Cerebellar nuclear complex (tissue), 1 donor: ENCODE data around the gene TSKU.

ENCODE experiments used
- DNase-seq, 2 experiments: peaks; one replicate each; lab custom pipeline; 2025; lab: John Stamatoyannopoulos, UW

Gene TSKU

GRCh38 chr11:76783294-76783895 is at the start of gene TSKU:
Gene TSKU (plus strand): TSS chr11:76783356. CDS start chr11:76795617, 12,261 bp downstream.
- no peak for DNase-seq

- DNase-seq = peak; percentile 68 to 82
Observed at GRCh38 chr11:76733906-76734305, 49.2 kb upstream of the TSKU start.

GRCh38 chr11:76734456-76735420 is 48.4 kb upstream of the TSKU start:
- DNase-seq = no peak

GRCh38 chr11:76735841-76736240 is 47.3 kb upstream of the TSKU start:
- peak in 1 of 2 experiments; percentile 48 for DNase-seq

GRCh38 chr11:76736266-76736665 is 46.9 kb upstream of the TSKU start:
- DNase-seq = no peak

- DNase-seq = no peak
Observed at GRCh38 chr11:76736773-76737495, 46.2 kb upstream of the TSKU start.

GRCh38 chr11:76738618-76739240 is 44.4 kb upstream of the TSKU start:
- DNase-seq = no peak

GRCh38 chr11:76739798-76740197 is 43.4 kb upstream of the TSKU start:
- no peak for DNase-seq

- no peak for DNase-seq
Observed at GRCh38 chr11:76740772-76741171, 42.4 kb upstream of the TSKU start.

- DNase-seq = no peak
Observed at GRCh38 chr11:76742902-76743301, 40.3 kb upstream of the TSKU start.

GRCh38 chr11:76744186-76745043 is 38.7 kb upstream of the TSKU start:
- DNase-seq = no peak

GRCh38 chr11:76745044-76745376 is 38.1 kb upstream of the TSKU start:
- DNase-seq = no peak

GRCh38 chr11:76745561-76746207 is 37.5 kb upstream of the TSKU start:
- DNase-seq = no peak

GRCh38 chr11:76747153-76747914 is 35.8 kb upstream of the TSKU start:
- DNase-seq = no peak

GRCh38 chr11:76747915-76748860 is 35.0 kb upstream of the TSKU start:
- no peak for DNase-seq

- DNase-seq = no peak
Observed at GRCh38 chr11:76748948-76749347, 34.2 kb upstream of the TSKU start.

- no peak for DNase-seq
Observed at GRCh38 chr11:76750067-76750466, 33.1 kb upstream of the TSKU start.

- DNase-seq = no peak
Observed at GRCh38 chr11:76750746-76751145, 32.4 kb upstream of the TSKU start.
